ENCODE measurements around the gene TRAPPC11. TPM values are rescaled to one million over a fixed set of nuclear protein-coding genes. Genes with fewer than 3 reads are reported as not detected.

TRAPPC11 gene
- total RNA-seq, 4 donors from 2014 or later = 40.6 to 74.2 (median 49.2) TPM

GRCh38 chr4:183714626-183715025 lies 55.5 kb downstream of the TRAPPC11 start:
- 76% methylated on average over 7 of the region's 7 CpGs for WGBS

DNA sequence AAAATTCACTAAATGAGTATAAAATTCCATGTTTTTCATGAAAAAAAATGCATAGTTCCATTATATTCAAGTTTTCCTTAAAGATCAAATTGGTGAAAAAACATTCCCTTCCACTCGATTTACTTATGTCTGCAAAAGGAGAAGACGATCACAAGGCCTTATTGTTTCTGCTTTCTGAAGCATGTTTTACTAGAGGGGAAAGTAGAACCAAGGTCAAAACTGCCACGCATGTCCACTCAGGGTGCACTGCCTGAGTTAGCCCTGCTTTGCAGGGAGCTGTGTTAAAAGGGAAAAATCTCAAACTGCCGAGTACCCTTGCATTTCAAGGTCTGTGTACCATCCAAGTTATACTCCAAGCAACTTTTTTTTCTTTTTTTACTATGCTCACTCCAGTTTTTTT lies 57.2 kb downstream of the TRAPPC11 start:
- no peak for DNase-seq (ENCODE audit: low spot score in 2 of 2)

More at GRCh38 chr4:183714626-183715025, 55.5 kb downstream of the TRAPPC11 start:
- Histone ChIP-seq H3K4me1 (peaks cover 4% of the 10 kb centered on the region), H3K4me3 (no peak overlapping the region), H3K27ac (no peak overlapping the region), H3K36me3 (peaks cover 41% of the 10 kb centered on the region), H3K9me3 (no peaks in the 10 kb centered on the region), H3K27me3 (no peaks in the 10 kb centered on the region)
- no peak for TF ChIP-seq CTCF (IDR thresholded peaks at IDR 0.05)
- TF ChIP-seq EP300 (IDR thresholded peaks at IDR 0.05) = no peak
- no peak for TF ChIP-seq POLR2AphosphoS5 (IDR thresholded peaks at IDR 0.05)
- DNase-seq (ENCODE audit: low spot score in 2 of 2) = no peak

GRCh38 chr4:183718876-183719275 lies 59.8 kb downstream of the TRAPPC11 start:
- no peak for DNase-seq (ENCODE audit: low spot score in 2 of 2)
- Histone ChIP-seq H3K36me3 (no peaks in the 10 kb centered on the region), H3K27me3 (no peaks in the 10 kb centered on the region), H3K9me3 (no peaks in the 10 kb centered on the region), H3K4me1 (peaks cover 16% of the 10 kb centered on the region), H3K4me3 (no peak overlapping the region), H3K27ac (no peak overlapping the region)
- TF ChIP-seq CTCF (IDR thresholded peaks at IDR 0.05) (no peak), POLR2AphosphoS5 (IDR thresholded peaks at IDR 0.05) (no peak), POLR2A (IDR thresholded peaks at IDR 0.05) (no peak), EP300 (IDR thresholded peaks at IDR 0.05) (no peak)
- WGBS = 52% methylated on average over 5 of the region's 5 CpGs

More for the DNA sequence above, 57.2 kb downstream of the TRAPPC11 start:
- 85% methylated on average over 4 of the region's 4 CpGs for whole genome bisulfite sequencing
- Histone ChIP-seq H3K27ac (no peak overlapping the region), H3K4me1 (peaks cover 4% of the 10 kb centered on the region), H3K27me3 (no peaks in the 10 kb centered on the region), H3K4me3 (no peak overlapping the region), H3K9me3 (no peaks in the 10 kb centered on the region), H3K36me3 (peaks cover 24% of the 10 kb centered on the region)
- no peak for TF ChIP-seq POLR2A (IDR thresholded peaks at IDR 0.05)
- TF ChIP-seq CTCF (IDR thresholded peaks at IDR 0.05) = no peak
- TF ChIP-seq EP300 (IDR thresholded peaks at IDR 0.05) = no peak
- TF ChIP-seq POLR2AphosphoS5 (IDR thresholded peaks at IDR 0.05) = no peak

DNA sequence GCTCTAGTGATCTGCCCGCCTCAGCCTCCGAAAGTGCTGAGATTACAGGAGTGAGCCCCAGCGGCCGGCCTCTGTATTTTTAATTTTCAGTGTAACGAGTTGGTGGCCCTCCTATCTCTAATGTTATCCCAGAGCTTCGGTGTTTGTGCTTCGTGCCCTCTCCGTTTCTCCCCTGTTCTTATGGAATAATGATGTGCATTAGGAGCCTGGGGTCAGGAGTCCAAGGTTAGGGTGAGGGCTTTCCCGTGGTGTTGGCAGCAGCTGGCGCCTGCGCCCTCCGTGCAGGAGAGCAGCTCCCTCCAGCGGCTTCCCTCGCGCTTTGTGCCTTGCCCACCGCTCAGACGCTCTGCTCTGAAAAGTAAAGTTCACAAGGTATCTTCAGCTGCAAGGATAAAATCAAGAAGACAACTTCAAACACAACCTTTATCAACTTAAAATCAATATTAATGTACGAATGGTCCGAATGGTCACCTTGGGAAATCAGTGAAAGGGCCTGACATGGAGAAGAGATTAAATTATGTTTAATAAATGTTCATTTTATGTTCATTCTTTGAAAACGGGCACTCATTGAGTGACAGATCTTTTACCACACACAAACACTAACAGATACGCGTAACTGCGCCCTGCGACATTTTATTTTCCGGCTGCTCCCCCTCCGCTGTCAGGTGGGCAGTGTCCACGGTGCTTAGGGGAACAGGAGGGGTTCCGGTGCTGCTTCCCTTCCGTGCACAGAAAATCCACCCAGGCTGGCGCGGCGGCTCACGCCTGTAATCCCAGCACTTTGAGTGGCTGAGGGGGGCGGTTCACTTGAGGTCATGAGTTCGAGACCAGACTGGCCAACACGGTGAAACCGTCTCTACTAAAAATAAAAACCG lies 62.4 kb downstream of the TRAPPC11 start:
- Histone ChIP-seq H3K4me1 (peaks cover 16% of the 10 kb centered on the region), H3K9me3 (no peaks in the 10 kb centered on the region), H3K36me3 (no peaks in the 10 kb centered on the region), H3K27me3 (no peaks in the 10 kb centered on the region), H3K4me3 (peak overlapping the region; percentile 71), H3K27ac (no peak overlapping the region)
- WGBS = 63% methylated on average over 36 of the region's 38 CpGs
- TF ChIP-seq CTCF (IDR thresholded peaks at IDR 0.05) (no peak), POLR2A (IDR thresholded peaks at IDR 0.05) (no peak), POLR2AphosphoS5 (IDR thresholded peaks at IDR 0.05) (no peak), EP300 (IDR thresholded peaks at IDR 0.05) (no peak)
- DNase-seq (ENCODE audit: low spot score in 2 of 2) = no peak

GRCh38 chr4:183722731-183723560 lies 63.9 kb downstream of the TRAPPC11 start:
- TF ChIP-seq POLR2AphosphoS5 (IDR thresholded peaks at IDR 0.05) = no peak
- no peak for TF ChIP-seq POLR2A (IDR thresholded peaks at IDR 0.05)
- no peak for TF ChIP-seq CTCF (IDR thresholded peaks at IDR 0.05)
- no peak for TF ChIP-seq EP300 (IDR thresholded peaks at IDR 0.05)
- no peaks in the 10 kb centered on the region for H3K36me3 ChIP-seq
- WGBS = 8% methylated on average over 37 of the region's 70 CpGs
- H3K4me3 ChIP-seq = peak overlapping the region; percentile 71
- DNase-seq (ENCODE audit: low spot score in 2 of 2) = peak in 1 of 2 donors; percentile 85
- peaks cover 16% of the 10 kb centered on the region for H3K4me1 ChIP-seq
- no peaks in the 10 kb centered on the region for H3K27me3 ChIP-seq
- H3K27ac ChIP-seq = peak overlapping the region; percentile 72
- H3K9me3 ChIP-seq = no peaks in the 10 kb centered on the region

All from suprapubic skin (tissue), 4 donors.